ENCODE results near the gene ORAI1.
A peak's percentile ranks its signal among the peaks of the same experiment; 100 is the strongest.
"Not testable (repeated sequence)": the region's sequence is repeated elsewhere in the genome, so short reads cannot be mapped to it uniquely, and the experiment has no call there.

The ORAI1 gene

GRCh38 chr12:121608301-121608700 lies 18.0 kb upstream of the ORAI1 start:
- no peak for DNase-seq

DNA sequence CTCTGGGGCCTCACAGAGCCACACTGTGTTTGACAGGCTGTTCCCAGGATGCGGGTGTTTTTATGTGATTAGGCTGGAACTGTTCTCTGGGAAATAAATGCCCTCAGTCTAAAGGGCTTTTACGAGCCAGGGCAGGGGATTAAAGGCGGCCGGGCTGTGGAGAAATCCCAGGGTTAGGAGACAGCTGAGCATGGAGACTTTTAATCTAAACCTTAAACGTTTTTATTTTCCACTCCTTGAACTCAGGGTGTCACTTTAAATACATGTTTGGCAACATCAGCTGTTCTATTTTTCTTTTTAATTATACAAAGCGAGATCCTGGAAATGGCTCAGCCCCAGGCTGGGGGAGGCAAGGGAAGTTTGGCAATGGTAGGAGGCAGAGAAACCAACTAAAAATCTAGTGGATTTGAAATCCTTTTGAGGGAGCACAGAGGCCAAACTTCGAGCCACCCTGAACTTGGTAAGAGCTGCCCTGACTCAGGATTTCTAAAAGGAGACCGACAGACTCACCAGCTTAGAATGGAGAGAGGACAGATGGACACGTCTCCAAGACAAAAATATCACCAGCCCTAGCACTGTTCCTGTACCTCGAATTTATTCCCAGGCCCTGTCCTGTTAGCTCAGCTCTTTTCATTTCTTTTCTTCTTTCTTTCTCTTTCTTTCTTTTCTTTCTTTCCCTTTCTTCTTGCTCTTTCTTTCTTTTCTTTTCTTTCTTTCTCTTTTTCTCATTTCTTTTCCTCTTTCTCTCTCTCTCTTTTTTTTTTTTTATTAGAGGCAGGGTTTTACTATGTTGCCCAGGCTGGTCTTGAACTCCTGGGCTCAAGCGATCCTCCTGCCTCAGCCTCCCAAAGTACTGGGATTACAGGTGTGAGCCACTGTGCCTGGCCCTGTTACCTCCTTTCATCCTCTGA lies 15.8 kb upstream of the ORAI1 start:
- DNase-seq: no peak

DNA sequence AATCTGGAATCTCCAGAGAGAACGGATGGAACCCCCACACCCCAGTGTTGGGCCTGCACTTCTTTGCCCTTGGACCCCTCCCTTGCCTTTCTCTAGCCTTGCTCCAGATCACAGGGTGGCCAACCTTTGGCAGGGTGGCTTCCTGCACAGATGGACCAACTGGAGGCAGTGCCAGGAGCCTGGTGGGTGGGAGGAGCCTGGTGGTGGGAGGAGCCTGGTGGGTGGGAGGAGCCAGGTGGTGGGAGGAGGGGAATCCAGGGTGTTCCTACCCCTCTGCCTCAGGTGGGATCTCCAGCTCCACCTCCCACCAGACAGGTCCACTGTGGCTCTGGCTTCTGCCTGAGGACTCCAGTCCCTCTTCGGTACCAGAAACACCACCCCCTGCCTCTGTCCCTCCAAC lies 15.0 kb upstream of the ORAI1 start:
- no peak for DNase-seq

DNA sequence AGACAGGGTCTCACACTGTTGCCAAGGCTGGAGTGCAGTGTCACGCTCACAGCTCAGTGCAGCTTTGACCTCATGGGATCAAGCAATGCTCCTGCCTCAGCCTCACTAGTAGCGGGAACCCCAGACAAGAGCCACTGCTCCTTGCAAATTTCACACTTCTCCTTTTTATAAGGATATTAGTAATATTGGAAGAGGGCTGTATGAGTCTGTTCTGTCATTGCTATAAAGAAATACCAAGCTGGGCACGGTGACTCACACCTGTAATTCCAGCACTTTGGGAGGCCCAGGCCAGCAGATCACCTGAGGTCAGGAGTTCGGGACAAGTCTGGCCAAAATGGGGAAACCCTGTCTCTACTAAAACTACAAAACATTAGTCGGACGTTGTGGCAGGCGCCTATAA lies 12.9 kb upstream of the ORAI1 start:
- DNase-seq: no peak

GRCh38 chr12:121614872-121615467 lies 11.4 kb upstream of the ORAI1 start:
- no peak for DNase-seq

DNA sequence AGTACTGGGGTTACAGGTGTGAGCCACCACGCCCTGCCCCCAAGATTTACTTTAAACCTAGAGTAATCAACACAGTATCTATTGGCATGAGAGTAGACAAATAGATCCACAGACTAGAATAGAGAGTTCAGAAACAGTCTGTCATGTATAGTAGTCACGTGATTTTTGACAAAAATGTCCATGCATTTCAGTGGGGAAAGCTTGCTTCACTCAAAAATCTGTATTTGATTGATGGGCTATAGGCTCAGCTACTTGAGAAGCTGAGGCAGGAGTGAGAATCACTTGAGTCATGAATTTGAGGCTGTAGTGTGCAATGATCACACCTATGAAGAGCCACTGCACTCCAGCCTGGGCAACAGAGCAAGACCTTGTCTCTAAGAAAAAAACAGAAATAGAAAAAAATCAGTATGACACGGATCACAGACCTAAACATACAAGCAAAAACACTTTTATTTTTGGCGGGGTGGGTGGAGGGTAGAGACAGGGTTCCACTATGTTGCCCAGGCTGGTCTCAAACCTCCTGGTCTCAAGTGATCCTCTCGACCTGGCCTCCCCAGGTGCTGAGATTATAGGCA lies 7.6 kb upstream of the ORAI1 start:
- no peak for DNase-seq

DNA sequence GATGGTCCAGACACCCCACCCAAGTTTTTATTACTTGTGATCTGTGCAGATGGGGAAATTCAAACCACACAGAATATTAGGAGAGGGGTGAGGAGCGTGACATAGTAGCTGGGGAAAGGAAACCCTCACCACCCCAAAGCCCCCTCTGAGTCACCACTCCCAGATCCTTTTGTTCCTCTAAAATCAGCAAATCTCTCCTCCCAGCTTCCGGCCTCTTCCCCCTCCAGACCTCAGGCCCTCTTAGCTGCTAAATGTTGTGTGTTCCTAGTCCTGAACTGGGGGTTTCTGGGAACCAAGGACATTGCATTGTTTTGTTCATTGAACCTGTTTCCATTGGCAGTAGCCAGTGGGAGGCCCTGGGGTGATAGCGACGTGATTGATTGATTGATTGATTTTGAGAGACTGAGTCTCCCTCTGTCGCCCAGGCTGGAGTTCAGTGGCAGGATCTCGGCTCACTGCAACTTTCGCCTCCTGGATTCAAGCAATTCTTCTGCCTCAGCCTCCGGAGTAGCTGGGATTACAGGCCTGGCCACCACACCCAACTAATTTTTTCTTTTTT lies 5.9 kb upstream of the ORAI1 start:
- no peak for DNase-seq

DNA sequence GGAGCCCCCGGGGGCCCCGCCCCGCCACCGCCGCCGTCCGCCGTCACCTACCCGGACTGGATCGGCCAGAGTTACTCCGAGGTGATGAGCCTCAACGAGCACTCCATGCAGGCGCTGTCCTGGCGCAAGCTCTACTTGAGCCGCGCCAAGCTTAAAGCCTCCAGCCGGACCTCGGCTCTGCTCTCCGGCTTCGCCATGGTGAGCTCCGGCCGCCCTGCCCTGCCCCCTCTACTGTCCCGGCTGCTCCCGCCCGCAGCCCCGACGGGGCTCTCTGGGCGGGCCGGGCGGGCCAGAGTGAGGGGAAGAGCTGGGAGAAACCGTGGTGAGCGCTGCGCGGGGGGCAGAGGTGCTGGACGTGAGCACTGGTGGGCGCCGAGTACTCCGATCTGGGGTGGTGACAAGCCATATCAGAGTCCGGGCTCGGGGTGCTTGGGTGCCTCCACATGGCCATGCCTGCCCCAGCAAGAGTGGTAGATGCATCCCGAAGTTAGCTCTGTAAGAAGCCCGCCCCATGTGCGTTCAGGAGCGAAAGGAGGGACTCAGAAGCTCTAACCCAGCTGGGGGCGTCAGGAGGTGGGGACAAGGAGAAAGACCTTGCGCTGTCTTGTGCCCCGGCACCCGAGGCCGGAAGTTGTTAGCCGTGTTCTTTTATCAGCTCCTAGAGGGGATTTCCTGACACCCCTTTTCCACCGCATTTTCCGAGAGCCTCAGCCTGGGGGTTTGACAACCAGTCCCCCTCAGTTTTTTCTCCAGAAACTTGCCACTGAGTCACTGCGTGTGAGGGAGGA lies 717 bp downstream of the ORAI1 start:
- peak; percentile 41 for DNase-seq

DNA sequence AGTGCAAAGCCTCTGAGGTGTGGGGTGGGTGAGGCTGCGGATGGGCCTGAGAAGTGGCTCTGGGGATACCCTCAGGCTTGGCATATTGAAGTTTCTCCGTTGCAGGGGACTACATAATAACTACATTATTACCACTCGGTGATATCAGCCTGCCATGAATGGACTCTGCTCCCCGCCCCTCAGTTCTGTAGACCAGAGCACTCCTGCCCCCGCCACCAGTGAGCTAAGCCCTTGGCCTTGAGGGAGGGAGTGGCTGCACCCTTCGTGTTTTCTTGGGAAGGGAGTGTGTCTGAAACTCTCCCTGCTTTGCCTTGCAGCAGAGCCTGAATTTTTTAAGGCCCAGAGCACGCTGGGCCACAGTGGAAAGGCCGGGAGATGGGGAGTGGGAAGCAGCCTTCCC lies 1.7 kb downstream of the ORAI1 start:
- no peak for DNase-seq

- DNase-seq: no peak
Measured at GRCh38 chr12:121628536-121628935, 2.2 kb downstream of the ORAI1 start.

GRCh38 chr12:121630791-121631355 lies 4.5 kb downstream of the ORAI1 start:
- DNase-seq: no peak

DNA sequence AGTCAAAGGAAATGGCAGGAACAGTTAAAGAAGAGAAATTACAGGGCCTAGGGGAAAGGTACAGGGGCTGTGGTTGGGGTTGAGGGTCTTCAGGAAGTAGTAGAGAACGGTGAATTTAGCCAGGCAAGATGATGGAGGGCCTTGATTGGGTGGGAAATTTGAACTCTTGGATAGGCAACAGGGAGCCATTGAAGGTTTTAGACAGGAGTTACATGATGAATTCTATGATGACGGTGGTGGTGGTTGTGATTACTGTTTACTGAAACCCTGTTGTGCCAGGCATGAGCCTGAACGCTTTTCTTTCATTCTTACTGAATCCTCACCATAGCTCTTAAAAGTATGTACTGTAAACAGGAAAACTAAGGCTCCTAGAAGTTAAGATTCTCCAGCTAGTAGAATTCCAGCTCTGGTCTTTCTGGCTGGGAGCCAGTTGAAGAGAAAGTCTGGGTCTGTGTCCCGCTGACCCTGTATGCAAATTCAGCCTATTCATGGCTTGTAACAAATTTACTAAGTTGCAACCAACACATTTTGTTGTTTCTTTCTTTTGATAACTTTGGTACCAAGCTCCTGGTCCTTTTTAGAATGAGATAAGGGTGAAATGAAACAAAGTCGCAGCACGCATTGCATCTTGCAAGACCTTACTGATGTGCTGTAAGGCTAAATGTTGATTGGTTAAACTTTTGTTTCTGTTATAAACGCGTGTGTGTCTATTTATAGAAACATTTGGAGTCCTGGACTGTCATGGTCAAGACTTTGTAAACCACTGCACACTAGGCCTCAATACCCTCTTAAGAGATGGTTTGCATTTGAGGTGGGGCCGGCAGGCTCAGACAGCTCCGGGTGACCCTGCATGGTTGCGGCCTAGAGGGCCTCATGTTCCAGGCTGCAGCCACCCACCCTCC lies 6.0 kb downstream of the ORAI1 start:
- DNase-seq: no peak

GRCh38 chr12:121633833-121634196 lies 7.5 kb downstream of the ORAI1 start:
- DNase-seq: not testable (repeated sequence)

GRCh38 chr12:121634836-121635235 lies 8.5 kb downstream of the ORAI1 start:
- DNase-seq: no peak

DNA sequence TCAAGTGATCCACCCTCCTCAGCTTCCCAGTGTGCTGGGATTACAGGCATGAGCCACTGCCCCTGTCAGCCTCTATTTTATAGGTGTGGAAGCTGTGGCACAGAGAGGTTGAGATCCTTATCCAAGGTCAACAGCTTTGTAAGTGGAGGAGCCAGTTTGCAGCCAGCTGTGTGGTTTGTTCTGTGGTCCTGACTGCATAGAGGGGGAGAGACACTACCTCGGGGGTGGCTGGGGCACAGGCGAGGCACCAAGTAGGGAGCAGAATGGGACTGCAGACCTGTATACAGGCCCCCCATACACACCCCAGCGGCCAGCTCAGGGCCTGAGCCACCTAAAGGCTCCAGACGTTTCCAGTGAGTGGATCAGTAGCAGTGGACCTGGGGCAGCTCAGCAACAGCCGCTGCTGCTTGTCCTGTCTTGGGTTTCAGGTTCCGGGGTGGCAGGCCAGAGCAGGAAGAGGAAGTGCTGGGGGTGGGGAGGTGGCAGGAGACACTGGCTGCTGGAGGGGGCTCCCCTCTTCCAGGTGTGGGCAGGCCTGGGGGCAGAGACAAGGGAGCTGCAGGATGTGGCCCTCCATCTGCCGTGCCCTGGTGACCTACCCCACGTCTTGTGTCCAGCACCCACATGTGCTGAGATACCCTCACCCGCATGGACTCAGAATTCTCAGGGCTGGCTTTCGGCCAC lies 11.0 kb downstream of the ORAI1 start:
- no peak for DNase-seq

DNA sequence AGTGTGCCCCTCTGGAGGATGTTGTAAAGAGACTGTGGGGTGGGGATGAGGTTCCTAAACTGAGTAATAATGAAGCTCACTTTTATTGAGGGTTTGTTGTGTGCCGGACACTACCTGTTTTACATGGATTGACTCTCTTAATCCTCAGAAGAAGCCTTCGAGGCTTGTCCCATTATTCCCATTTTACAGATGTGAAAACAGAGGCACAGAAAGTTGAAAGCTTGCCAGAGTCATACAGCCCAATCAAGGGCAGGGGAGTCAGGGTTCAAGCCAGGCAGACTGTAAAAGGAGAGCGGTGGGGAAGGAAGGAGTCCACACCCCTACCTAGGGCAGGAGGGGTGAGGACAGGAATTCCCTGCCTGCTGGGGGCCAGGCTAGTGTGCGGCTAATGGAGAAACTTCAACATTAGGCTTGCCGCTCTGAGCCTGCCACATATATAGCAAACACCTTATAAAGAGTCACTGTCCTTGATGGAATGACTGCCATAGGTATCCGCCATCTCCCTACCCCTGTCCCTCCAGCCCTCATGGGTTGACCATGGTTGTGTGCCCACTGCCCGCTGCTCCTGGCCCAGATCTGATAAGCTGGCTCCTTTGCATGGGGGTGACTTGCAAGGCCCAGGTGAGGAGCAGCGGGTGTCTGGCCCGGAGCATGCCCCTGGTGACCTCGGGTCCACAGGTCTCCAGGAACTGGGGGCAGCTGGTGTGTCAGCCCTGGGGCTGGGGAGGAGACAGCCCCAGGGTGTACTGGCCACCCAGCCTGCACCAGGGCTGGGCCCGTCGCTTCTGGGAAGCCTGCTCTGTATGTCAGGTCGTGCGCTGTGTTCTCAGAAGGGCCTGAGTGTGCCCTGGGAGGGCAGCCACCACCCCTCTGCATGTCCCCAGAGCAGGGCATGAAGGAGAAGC lies 12.2 kb downstream of the ORAI1 start:
- DNase-seq: no peak

DNA sequence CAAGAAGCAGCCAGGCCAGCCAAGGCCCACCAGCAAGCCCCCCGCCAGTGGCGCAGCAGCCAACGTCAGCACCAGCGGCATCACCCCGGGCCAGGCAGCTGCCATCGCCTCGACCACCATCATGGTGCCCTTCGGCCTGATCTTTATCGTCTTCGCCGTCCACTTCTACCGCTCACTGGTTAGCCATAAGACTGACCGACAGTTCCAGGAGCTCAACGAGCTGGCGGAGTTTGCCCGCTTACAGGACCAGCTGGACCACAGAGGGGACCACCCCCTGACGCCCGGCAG lies 15.0 kb downstream of the ORAI1 start:
- no peak for DNase-seq

GRCh38 chr12:121648458-121649028 lies 22.2 kb downstream of the ORAI1 start:
- peak; percentile 65 for DNase-seq

DNA sequence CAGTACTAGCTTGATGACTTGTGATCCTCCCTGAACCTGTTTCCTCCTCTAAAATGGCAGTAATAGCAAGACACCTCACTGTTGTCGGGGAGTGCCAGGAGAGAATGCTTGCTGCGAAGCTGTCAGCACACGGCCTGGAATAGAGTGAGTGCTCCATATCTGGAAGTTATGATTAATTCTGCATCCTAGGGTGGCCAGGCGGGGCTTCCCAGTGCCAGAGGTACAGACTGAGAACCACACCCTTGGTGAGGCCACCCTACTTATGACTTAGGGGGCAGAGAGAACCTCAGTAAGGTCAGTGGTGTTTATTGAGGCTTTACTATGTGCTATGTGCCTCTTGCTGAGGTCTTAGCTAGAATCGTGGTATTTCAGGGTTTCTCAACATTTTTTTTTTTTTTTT lies 23.0 kb downstream of the ORAI1 start:
- DNase-seq: no peak

DNA sequence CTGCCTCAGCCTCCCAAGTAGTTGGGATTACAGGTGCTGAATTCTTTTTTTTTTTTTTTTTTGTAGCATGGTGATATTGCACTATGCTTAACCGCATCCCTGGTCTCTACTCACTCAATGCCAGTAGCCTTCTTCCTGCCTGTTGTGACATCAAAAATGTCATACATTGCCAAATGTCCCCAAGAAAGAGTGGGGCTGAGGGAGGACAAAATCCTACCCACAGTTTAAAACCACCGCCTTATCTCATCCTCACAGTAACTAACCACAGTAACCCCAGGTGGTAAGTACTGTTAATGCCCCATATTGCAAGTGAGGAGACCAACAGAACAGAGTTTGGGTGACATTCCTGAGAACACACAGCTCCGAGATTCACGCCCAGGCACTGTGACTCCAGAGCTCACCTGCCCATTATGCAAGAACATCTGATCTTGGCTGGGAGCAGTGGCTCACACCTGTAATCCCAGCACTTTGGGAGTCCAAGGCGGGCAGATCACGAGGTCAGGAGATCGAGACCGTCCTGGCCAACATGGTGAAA lies 23.6 kb downstream of the ORAI1 start:
- DNase-seq: no peak

Data from NCI-H345 (cell line).